ENCODE measurements around the gene AADACL4.

Gene AADACL4

DNA sequence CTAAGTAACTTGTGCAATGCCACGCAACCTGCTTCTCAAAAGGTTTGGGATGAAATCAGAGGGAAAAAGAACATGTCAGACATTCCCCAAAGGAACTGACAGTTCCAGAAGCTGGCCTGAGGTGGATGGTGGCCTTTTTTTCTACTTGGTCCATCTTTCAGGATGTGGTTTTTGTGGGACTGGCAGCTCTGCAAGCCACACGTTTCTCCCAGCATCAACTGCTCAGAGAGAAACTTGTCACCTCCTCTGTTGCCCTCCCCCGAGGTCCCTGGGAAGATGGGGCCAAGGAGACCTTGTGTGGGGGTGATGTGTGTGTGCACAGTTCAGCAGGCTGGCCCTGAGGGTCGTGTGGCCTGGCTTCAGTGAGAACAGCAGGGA lies 23.4 kb upstream of the AADACL4 start:
- no peak for DNase-seq (ENCODE audit: extremely low read depth, insufficient read length)
- Histone ChIP-seq H3K27me3 (replicated peaks; ENCODE audit: control insufficient read depth, insufficient read depth, low read length) (no peaks in the 10 kb centered on the region; the same call in 1 of the 2 replicates), H3K4me3 (replicated peaks; ENCODE audit: low read depth, low read length) (no peak overlapping the region), H3K36me3 (ENCODE audit: control insufficient read depth, insufficient read depth, low read length) (no peaks in the 10 kb centered on the region)
- no peak for TF ChIP-seq CTCF (IDR thresholded peaks at IDR 0.05; ENCODE audit: insufficient read depth, low read length, poor library complexity, severe bottlenecking)

- H3K4me3 ChIP-seq (replicated peaks; ENCODE audit: low read depth, low read length), result no peak overlapping the region
- no peaks in the 10 kb centered on the region; the same call in 1 of the 2 replicates for H3K27me3 ChIP-seq (replicated peaks; ENCODE audit: control insufficient read depth, insufficient read depth, low read length)
- no peaks in the 10 kb centered on the region for H3K36me3 ChIP-seq (ENCODE audit: control insufficient read depth, insufficient read depth, low read length)
- no peak for TF ChIP-seq CTCF (IDR thresholded peaks at IDR 0.05; ENCODE audit: insufficient read depth, low read length, poor library complexity, severe bottlenecking)
- DNase-seq (ENCODE audit: extremely low read depth, insufficient read length), result no peak
These were observed 23.0 kb upstream of the AADACL4 start for GRCh38 chr1:12620931-12621330.

DNA sequence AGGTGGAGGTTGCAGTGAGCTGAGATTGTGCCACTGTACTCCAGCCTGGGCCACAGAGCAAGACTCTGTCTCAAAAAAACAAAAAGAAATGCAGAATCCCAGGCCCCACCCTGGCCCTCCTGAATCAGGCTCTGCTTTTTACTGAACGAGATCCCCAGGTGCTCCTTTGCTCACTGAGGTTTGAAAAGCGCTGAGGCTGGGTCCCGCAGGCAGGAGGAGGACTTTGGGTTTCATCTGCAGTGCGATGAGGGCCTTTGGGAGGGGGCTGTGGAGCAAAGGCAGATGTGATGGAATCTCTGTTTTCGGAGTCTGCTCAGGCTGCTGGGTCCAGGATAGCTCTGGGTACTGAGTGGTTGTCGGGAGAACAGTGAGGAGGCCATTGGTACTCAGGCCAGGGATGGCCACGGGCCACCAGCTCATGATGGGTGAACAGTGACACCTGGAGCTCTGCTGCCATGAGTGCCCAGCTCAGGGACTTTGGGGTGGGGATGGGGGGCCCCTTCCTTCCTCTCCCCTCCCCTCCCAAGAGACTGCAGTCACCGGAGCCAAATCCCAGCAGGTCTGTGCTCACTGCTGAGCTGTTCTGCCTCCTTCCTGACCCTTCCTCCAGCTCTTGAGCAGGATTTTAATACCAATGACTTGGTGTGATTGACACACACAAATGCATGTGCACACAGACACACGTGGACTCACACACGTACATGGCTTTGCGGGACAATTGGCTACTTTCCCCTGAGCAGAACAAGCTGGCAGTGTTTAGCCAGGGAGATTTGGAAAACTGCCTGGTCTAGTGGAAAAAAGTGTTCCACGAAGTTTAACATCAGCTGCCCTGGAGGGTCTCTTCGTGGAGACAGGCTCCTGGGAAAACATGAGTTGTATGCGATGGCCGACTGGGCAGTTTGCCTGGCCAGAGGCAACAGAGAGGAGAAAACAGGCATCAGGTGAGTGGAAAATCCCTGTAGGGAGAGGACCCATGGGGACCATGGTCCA lies 22.2 kb upstream of the AADACL4 start:
- no peak overlapping the region for H3K4me3 ChIP-seq (replicated peaks; ENCODE audit: low read depth, low read length)
- no peaks in the 10 kb centered on the region for H3K36me3 ChIP-seq (ENCODE audit: control insufficient read depth, insufficient read depth, low read length)
- DNase-seq (ENCODE audit: extremely low read depth, insufficient read length), result no peak
- no peak for TF ChIP-seq CTCF (IDR thresholded peaks at IDR 0.05; ENCODE audit: insufficient read depth, low read length, poor library complexity, severe bottlenecking)
- H3K27me3 ChIP-seq (replicated peaks; ENCODE audit: control insufficient read depth, insufficient read depth, low read length), result no peaks in the 10 kb centered on the region; the same call in 1 of the 2 replicates

- H3K4me3 ChIP-seq (replicated peaks; ENCODE audit: low read depth, low read length), result no peak overlapping the region
- H3K27me3 ChIP-seq (replicated peaks; ENCODE audit: control insufficient read depth, insufficient read depth, low read length), result no peaks in the 10 kb centered on the region; the same call in 1 of the 2 replicates
- no peak for TF ChIP-seq CTCF (IDR thresholded peaks at IDR 0.05; ENCODE audit: insufficient read depth, low read length, poor library complexity, severe bottlenecking)
- H3K36me3 ChIP-seq (ENCODE audit: control insufficient read depth, insufficient read depth, low read length), result no peaks in the 10 kb centered on the region
- no peak for DNase-seq (ENCODE audit: extremely low read depth, insufficient read length)
These were observed 21.4 kb upstream of the AADACL4 start for GRCh38 chr1:12622506-12622905.

DNA sequence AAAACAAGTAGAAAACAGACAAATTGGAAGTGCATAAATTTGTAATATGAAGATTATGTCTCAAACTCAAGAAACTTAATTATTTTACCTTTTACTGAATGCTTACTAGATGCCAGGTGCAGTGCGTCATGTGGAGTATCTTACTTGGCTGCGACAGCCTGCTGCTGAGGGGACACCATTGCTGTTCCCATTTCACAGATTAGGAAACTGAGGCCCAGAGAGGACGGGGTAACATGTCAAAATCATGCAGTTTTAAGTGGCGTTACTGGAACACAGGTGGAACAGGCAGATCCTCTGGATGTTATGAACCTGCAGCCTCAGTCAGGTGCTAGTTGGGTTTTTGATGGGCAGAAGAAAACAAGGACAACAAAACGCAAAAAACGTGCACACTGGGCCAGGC lies 18.6 kb upstream of the AADACL4 start:
- no peak for DNase-seq (ENCODE audit: extremely low read depth, insufficient read length)
- H3K27me3 ChIP-seq (replicated peaks; ENCODE audit: control insufficient read depth, insufficient read depth, low read length), result no peaks in the 10 kb centered on the region; the same call in 1 of the 2 replicates
- H3K4me3 ChIP-seq (replicated peaks; ENCODE audit: low read depth, low read length), result no peak overlapping the region
- no peak for TF ChIP-seq CTCF (IDR thresholded peaks at IDR 0.05; ENCODE audit: insufficient read depth, low read length, poor library complexity, severe bottlenecking)
- no peaks in the 10 kb centered on the region for H3K36me3 ChIP-seq (ENCODE audit: control insufficient read depth, insufficient read depth, low read length)

Measured in GM06990 (cell line).